Breast epithelium (tissue), 4 donors: ENCODE data around the gene ZFAND2A. TPM values are rescaled to one million over a fixed set of nuclear protein-coding genes. Genes with fewer than 3 reads are reported as not detected.

Source experiments
- DNase-seq, 2 donors: peaks; one replicate each; pipeline ENCODE4 v3.0.0-alpha.2; 2019; ENCODE audit warnings: low spot score in 2 of 2
- H3K27ac ChIP-seq, 2 donors: fragments of 200-600 bp; sonication (generic) in 1 of 2; one replicate each; pipeline ENCODE4 v1.5.1; 2016 to 2019; ENCODE audit warnings: mild to moderate bottlenecking in 1 of 2
- H3K27me3 ChIP-seq, 2 donors: fragments of 200-600 bp; sonication (generic) in 1 of 2; one replicate each; pipeline versions ENCODE4 v1.5.1 to v1.6.0; 2017 to 2019; ENCODE audit warnings: control low read depth in 1 of 2, mild to moderate bottlenecking in 1 of 2
- H3K36me3 ChIP-seq: fragments of 200-600 bp; one replicate; pipeline ENCODE4 v1.5.1; 2019
- H3K4me1 ChIP-seq, 2 donors: fragments of 200-600 bp; sonication (generic); one replicate each; pipeline ENCODE4 v1.5.1; 2016 to 2019; ENCODE audit warnings: control low read depth in 1 of 2
- H3K4me3 ChIP-seq, 3 donors: fragments of 200-600 bp; sonication (generic); 1 replicate in 2 of 3; 2 replicates in 1 of 3; pipeline ENCODE4 v1.5.1; 2016 to 2019; ENCODE audit warnings: mild to moderate bottlenecking in 3 of 3, moderate library complexity in 2 of 3
- H3K9me3 ChIP-seq, 2 donors: fragments of 200-600 bp; sonication (generic) in 1 of 2; one replicate each; pipeline ENCODE4 v1.5.1; 2016 to 2019; ENCODE audit warnings: control low read depth in 1 of 2
- POLR2A ChIP-seq: fragments of 450-650 bp; IDR thresholded peaks from one replicate; pipeline ENCODE4 v1.6.1; 2016; ENCODE audit warnings: antibody characterized with exemption, mild to moderate bottlenecking, moderate library complexity
- POLR2AphosphoS5 ChIP-seq, 3 donors: sonication (generic); formaldehyde crosslinking; IDR thresholded peaks; one replicate each; pipeline ENCODE4 v1.6.1; 2017; ENCODE audit warnings: antibody characterized with exemption in 3 of 3
- intact Hi-C: fragments of 100-400 bp; cut with DNase I; formaldehyde crosslinking; loops from one replicate; pipeline ENCODE4 v1.15.1; 2023; ENCODE audit warnings: low total_unique reads
- total RNA-seq, 3 donors: library from RNA; depleted of rRNA; stranded (reverse); fragments of >200 nt; gene quantifications; one replicate each; pipeline ENCODE4 v1.1.0, GENCODE V29; 2016
- TF ChIP-seq, protein P1 (sequence below), 3 donors: fragments of 450-650 bp; IDR thresholded peaks; one replicate each; pipeline ENCODE4 v1.5.1; 2016 to 2017; ENCODE audit warnings: antibody characterized with exemption in 3 of 3, mild to moderate bottlenecking in 3 of 3, moderate library complexity in 3 of 3

ZFAND2A gene
- total RNA-seq, 3 donors from 2014 or later, result 31.9 to 41.6 (median 34.1) TPM

DNA sequence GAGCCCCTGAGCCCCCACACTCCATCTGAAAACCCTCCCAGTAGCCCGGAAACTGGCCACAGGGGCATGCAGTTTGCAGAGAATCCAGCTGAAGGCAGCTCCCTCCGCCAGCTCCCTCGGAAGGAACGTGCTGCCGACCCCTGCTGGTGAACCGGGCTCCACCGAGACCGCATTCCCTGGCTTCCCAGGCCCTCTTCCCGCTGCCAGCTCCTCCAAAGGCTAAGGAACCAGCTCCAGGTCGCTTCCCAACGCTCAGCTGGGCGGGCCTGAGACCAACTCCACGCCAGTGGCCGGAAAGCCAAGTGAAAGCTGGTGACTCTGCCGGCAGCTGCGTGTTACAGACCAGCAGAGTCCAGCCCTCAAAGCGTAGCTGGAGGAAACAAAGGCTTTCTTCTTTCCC is 36.3 kb downstream of the ZFAND2A start:
- Histone ChIP-seq H3K9me3 (no peaks in the 10 kb centered on the region), H3K4me1 (no peaks in the 10 kb centered on the region), H3K4me3 (peak overlapping the region; percentile 20 to 50 (median 30)), H3K27ac (peak overlapping the region in 1 of 2 donors; percentile 70), H3K36me3 (no peaks in the 10 kb centered on the region), H3K27me3 (no peaks in the 10 kb centered on the region)
- peak in 1 of 2 donors; percentile 55 for DNase-seq
- intact Hi-C loops, result no loop called here
- TF ChIP-seq, protein P1, sequence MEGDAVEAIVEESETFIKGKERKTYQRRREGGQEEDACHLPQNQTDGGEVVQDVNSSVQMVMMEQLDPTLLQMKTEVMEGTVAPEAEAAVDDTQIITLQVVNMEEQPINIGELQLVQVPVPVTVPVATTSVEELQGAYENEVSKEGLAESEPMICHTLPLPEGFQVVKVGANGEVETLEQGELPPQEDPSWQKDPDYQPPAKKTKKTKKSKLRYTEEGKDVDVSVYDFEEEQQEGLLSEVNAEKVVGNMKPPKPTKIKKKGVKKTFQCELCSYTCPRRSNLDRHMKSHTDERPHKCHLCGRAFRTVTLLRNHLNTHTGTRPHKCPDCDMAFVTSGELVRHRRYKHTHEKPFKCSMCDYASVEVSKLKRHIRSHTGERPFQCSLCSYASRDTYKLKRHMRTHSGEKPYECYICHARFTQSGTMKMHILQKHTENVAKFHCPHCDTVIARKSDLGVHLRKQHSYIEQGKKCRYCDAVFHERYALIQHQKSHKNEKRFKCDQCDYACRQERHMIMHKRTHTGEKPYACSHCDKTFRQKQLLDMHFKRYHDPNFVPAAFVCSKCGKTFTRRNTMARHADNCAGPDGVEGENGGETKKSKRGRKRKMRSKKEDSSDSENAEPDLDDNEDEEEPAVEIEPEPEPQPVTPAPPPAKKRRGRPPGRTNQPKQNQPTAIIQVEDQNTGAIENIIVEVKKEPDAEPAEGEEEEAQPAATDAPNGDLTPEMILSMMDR (IDR thresholded peaks at IDR 0.05), result peak in 1 of 3 donors; percentile 49
- TF ChIP-seq POLR2AphosphoS5 (IDR thresholded peaks at IDR 0.05) (peak in 2 of 3 donors; percentile 19 to 22), POLR2A (no peak)

DNA sequence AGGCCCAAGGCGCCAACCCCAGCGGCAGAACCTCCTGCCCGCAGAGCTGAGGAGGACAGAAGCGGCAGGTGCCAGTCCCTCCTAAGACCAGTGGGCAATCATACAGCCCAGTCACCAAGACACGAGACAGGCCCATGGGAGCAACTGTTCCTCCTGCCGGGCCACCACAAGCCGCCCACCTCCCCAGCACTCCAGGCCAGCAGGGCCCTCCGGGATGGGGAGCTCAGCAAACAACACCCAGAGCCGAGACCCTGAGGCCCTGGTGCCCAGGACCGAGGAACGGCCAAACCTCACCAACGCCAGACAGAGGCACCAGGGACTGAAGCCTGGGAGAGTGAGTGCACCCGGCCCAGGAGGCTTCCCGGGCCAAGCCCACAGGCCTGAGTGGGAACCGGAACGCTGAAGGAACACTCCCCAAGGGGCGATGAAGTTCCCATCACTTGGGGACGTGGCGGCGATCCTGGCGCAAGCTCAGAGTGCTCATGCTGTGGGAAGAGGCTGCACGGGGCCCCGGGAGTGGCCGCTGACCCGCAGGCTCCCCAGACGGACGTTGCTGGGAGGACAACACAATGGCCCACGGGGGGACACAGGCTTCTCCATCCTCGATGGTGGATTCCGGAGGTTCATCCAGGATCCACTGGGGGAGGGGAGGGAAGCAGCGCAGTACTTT is 37.0 kb downstream of the ZFAND2A start:
- no peaks in the 10 kb centered on the region for H3K9me3 ChIP-seq
- DNase-seq, result peak in 1 of 2 donors; percentile 48
- intact Hi-C loops, result no loop called here

DNA sequence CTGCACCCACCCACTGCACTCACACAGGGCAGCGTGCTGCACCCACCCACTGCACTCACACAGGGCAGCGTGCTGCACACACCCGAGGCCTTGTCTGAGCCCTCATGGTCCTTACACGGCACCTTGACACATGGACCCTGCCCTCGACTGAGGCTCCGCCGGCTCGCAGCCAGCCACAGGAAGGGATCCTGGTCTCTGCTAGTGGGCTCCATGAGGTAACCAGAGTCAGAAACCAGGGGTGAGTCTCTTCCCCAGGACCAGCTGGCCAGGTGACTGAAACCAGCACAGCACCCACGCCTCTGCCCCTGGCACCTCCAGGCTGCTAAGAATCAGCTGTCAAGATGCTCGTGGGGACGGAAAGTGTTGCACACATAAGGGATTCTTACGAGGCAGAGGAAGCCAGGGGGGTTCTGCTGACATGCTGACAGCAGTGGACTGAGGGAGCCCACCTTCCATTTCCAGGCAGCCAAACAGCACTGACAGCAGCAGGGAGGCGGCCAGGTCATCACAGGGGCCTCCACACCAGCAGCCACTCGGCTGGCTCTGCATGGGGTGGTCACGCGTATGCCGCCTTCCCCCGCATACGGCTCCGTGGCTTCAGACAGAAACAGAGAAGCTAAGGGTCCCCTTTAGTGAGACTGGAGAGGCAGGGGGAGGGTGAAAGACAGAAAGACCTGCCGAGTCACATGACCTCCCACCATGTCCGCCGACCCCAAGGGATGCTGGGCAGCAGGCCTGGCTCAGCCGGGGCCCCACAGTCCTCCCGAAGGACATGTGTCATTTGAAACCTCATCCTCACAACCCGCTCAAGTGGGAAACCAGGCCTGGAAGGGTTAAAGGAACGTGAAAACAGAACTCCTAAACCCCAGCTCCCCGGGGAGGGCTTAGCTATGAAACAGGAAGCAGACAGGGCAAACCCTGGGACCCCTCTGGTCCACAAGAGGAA is 37.8 kb downstream of the ZFAND2A start:
- no peaks in the 10 kb centered on the region for H3K27me3 ChIP-seq
- peak overlapping the region in 1 of 2 donors; percentile 73 for H3K27ac ChIP-seq
- intact Hi-C loops, result no loop called here
- TF ChIP-seq POLR2AphosphoS5 (IDR thresholded peaks at IDR 0.05) (no peak), POLR2A (no peak)
- TF ChIP-seq, protein P1 (IDR thresholded peaks at IDR 0.05), result no peak
- H3K9me3 ChIP-seq, result no peaks in the 10 kb centered on the region
- H3K4me1 ChIP-seq, result no peaks in the 10 kb centered on the region
- H3K36me3 ChIP-seq, result no peaks in the 10 kb centered on the region
- peak in 1 of 2 donors; percentile 43 for DNase-seq
- no peak overlapping the region for H3K4me3 ChIP-seq

More for the DNA sequence above, 37.0 kb downstream of the ZFAND2A start:
- H3K4me3 ChIP-seq, result peak overlapping the region in 2 of 3 donors; percentile 20 to 50
- no peaks in the 10 kb centered on the region for H3K36me3 ChIP-seq
- peak overlapping the region in 1 of 2 donors; percentile 73 for H3K27ac ChIP-seq
- no peaks in the 10 kb centered on the region for H3K4me1 ChIP-seq
- no peaks in the 10 kb centered on the region for H3K27me3 ChIP-seq
- no peak for TF ChIP-seq POLR2AphosphoS5 (IDR thresholded peaks at IDR 0.05)
- no peak for TF ChIP-seq POLR2A
- TF ChIP-seq, protein P1 (IDR thresholded peaks at IDR 0.05), result no peak

DNA sequence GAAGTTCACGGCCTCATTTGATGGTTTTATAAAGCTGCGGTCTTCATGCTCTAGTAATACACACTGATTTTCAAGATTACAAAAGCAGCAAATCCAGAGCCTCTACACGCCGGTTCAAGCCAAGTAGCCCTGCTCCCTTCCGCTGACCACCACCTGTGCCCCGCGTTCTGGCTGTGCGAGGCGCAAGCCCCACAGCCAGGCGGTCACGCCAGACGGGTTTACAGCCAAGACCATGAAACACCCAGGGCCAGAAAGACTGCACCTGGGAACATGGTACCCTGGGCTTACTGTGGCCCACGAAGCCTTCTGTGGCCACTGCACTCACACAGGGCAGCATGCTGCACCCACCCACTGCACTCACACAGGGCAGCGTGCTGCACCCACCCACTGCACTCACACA is 38.5 kb downstream of the ZFAND2A start:
- intact Hi-C loops, result no loop called here
- no peak for TF ChIP-seq POLR2AphosphoS5 (IDR thresholded peaks at IDR 0.05)
- TF ChIP-seq, protein P1 (IDR thresholded peaks at IDR 0.05), result no peak
- TF ChIP-seq POLR2A, result no peak
- Histone ChIP-seq H3K4me1 (no peaks in the 10 kb centered on the region), H3K4me3 (no peak overlapping the region), H3K27ac (no peak overlapping the region), H3K27me3 (no peaks in the 10 kb centered on the region), H3K9me3 (no peaks in the 10 kb centered on the region), H3K36me3 (no peaks in the 10 kb centered on the region)
- peak in 1 of 2 donors; percentile 9 for DNase-seq

DNA sequence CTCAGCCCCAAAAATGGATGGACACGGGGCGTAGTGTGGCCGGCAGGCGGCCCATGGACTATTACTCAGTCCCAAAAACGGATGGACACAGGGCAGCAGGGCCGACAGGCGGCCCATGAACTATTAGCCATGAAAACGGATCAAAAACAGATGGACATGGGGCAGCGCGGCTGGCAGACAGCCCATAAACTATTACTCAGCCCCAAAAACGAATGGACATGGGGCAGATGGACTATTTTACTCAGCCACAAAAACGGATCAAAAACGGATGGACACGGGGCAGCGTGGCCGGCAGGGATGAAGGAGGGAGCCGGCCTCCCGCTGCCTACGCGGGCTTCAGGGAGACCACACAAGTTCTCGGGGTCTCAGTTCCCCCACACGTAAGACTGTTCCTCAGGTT is 39.2 kb downstream of the ZFAND2A start:
- TF ChIP-seq, protein P1 (IDR thresholded peaks at IDR 0.05), result no peak
- TF ChIP-seq POLR2A (no peak), POLR2AphosphoS5 (IDR thresholded peaks at IDR 0.05) (no peak)
- no peaks in the 10 kb centered on the region for H3K9me3 ChIP-seq
- H3K4me3 ChIP-seq, result no peak overlapping the region
- H3K27me3 ChIP-seq, result no peaks in the 10 kb centered on the region
- intact Hi-C loops, result no loop called here
- no peaks in the 10 kb centered on the region for H3K36me3 ChIP-seq
- DNase-seq, result peak in 1 of 2 donors; percentile 17
- H3K4me1 ChIP-seq, result no peaks in the 10 kb centered on the region
- H3K27ac ChIP-seq, result no peak overlapping the region
